Measurements from ENCODE around the gene KDM7A.
"Not testable (repeated sequence)": the region's sequence is repeated elsewhere in the genome, so short reads cannot be mapped to it uniquely, and the experiment has no call there.

Gene KDM7A

GRCh38 chr7:140201393-140201792 is 24.6 kb upstream of the KDM7A start:
- DNase-seq (ENCODE audit: low read depth in 2 of 3, low spot score in 1 of 3): no peak

DNA sequence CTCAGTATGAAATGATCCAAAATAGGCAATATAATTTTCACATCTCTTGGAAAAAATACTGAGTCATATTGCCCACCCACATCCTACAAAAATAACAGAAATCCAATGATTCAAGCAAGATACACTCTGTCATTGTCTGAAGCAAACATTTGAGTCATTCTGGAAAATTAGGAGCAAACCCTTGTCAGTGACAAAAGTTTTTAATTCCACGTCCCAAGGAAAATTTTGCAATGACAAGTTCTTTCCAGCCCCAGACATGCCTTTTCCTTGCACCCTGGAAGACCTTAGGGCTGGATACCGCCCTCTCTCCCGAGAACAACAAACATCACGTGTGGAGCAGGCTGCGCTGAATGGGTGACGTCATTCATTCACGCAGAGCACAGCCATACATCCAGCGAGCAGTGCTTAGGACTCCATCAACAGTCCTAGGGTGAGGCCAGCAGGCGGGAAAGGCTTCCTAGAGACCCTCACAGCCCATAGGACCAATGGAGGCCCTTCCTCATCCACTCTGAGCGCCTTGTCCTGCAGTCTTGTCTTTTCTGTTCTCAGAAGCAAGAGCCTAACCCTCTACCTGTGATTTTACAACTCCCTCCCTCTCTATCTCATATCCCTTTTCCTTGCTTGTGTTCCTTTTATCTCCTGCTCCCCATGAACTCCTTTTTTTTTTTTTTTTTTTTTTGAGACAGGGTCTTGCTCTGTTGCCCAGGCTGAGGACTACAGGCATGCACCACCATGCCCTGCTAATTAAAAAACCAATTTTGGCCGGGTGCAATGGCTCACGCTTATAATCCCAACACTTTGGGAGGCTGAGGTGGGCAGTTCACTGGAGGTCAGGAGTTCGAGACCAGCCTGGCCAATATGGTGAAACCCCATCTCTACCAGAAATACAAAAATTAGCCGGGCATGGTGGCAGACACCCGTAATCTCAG is 23.5 kb upstream of the KDM7A start:
- no peak for DNase-seq (ENCODE audit: low read depth in 2 of 3, low spot score in 1 of 3)

DNA sequence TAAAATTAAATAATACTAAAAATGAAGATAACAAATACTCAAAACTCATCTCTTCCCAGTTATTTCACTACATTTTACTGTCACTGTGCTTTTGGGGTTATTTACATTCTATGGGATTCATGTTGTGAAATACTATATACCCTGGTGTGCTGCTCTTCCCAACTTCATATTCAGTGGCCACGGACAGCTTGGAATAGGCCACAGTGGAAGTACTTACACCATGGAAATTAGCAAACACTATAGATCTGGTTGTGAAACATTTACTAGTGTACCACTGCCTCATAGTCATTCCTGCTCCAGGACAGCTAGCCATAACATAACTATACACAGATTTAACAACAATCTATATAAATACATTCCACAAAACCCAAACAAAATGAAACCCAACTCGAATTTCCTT is 21.2 kb upstream of the KDM7A start:
- DNase-seq (ENCODE audit: low read depth in 2 of 3, low spot score in 1 of 3): no peak

- DNase-seq (ENCODE audit: low read depth in 2 of 3, low spot score in 1 of 3): no peak
Observed at GRCh38 chr7:140197218-140197890, 20.6 kb upstream of the KDM7A start.

DNA sequence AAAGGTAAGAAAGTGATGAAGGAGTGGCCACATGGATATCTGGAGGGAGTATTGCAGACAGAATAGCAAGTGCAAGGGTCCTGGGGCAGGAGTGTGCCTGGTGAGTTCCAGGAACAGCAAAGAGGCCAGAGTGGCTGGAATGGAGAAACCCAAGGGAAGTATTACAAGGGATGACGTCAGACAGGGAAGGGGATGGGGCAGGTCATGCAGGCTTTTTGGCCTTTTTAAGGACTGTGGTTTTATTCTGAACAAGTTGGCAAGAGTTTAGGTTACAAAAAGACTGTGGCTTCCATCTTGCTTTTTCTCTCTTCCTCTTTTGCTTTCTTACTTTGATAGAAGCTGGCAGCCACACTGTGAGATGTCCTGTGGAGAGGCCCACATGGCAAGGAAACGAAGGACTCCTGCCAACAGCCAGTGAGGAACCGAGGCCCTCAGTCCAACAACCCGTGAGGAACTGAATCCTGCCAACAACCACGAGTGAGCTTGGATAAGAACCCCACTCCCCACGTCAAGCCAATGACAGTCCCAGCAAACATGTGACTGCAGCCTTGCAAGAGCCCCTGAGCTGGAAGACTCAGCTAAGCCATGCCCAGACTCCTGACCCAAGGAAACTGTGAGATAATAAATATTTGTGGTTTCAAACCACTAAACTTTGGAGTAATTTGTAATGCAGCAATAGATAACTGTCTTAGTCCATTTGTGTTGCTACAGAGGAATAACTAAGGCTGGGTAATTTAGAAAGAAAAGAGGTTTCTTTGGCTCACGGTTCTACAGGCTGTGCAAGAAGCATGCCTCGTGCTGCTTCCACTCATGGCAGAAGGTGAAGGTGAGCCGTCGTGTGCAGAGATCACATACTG is 19.8 kb upstream of the KDM7A start:
- DNase-seq (ENCODE audit: low read depth in 2 of 3, low spot score in 1 of 3): no peak

GRCh38 chr7:140195859-140196258 is 19.1 kb upstream of the KDM7A start:
- no peak for DNase-seq (ENCODE audit: low read depth in 2 of 3, low spot score in 1 of 3)

GRCh38 chr7:140192620-140193019 is 15.8 kb upstream of the KDM7A start:
- DNase-seq (ENCODE audit: low read depth in 2 of 3, low spot score in 1 of 3): no peak

- no peak for DNase-seq (ENCODE audit: low read depth in 2 of 3, low spot score in 1 of 3)
Observed at GRCh38 chr7:140192176-140192575, 15.4 kb upstream of the KDM7A start.

DNA sequence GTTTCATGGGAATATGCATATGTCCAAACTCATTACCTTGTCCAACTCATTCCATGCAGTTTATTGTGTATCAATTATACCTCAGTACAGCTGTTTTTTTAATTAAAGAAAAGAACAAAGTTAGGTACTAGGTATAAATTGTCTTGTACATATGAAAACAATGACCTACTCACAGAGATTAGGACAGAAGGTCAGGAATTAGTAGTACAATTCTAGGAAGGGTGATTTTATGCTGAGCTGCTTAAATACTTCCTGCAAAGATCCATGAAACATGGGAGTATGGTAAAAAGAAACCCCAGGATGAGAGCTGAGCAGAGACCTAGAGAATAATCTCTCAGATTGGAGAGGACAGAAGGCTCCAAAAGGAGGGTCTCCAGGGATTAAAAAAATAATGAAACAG is 13.8 kb upstream of the KDM7A start:
- DNase-seq (ENCODE audit: low read depth in 2 of 3, low spot score in 1 of 3): no peak

DNA sequence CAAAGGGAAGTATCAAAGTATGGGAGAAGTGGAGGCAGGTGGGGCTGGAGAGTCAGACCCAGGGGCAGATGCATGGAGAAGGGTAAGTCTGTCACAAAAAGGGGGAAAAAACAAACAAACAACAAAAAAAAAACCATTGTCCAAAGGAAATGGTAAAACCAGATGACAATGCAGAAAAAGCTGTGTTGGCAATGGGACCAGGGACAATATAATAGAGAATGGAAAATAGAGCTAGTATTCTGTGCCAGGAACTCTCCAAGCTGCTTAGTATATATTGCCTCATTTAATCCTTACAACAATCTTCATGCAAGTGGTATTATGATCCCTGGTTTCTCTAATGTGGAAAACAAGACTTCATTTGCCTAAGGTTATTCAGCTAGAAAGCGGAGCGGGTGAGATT is 13.1 kb upstream of the KDM7A start:
- no peak for DNase-seq (ENCODE audit: low read depth in 2 of 3, low spot score in 1 of 3)

GRCh38 chr7:140182917-140183316 is 6.1 kb upstream of the KDM7A start:
- DNase-seq (ENCODE audit: low read depth in 2 of 3, low spot score in 1 of 3): no peak

- DNase-seq (ENCODE audit: low read depth in 2 of 3, low spot score in 1 of 3): no peak
Observed at GRCh38 chr7:140179339-140179738, 2.6 kb upstream of the KDM7A start.

GRCh38 chr7:140176122-140176701 is 571 bp downstream of the KDM7A start:
- no peak for DNase-seq (ENCODE audit: low read depth in 2 of 3, low spot score in 1 of 3)

- peak; percentile 84 to 87 (median 85) for DNase-seq (ENCODE audit: low read depth in 2 of 3, low spot score in 1 of 3)
Observed at GRCh38 chr7:140175221-140176121, 1.3 kb downstream of the KDM7A start.

DNA sequence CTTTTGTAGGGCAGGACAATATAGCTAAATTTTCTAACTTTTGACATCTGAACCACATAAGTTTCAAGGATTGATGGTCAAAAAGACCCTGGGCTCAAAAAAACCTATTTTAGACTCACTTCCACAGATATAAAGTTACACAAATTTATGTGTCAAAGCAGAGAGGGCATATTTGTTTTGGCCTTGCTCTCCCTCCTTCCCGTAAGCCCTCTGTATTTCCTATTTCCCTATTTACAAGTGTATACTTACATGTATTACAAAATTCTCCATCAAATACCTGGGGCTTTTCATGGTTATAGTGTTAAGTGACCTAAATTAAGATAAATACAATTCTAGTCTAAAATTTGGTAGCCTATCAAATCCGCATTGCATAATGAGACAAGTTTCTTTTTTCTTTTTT is 2.6 kb downstream of the KDM7A start:
- DNase-seq (ENCODE audit: low read depth in 2 of 3, low spot score in 1 of 3): no peak

DNA sequence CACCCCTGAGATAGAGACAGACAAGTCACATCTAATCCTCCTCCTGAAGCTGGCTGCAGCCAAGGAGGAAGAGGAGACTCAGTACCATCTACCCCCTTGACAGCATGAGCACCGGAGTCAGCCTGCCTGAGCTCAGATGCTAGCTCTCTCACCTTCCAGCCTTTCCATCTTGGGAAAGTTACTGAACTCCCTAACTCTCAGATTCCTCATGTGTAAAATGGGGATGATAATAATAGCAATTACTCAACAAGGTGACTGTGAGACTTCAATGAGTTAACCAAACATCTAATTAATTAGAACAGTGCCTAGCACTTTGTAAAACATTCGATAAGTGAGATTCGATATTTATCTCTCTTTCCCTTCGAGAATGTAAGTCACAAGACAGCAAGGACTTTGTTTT is 6.4 kb downstream of the KDM7A start:
- DNase-seq (ENCODE audit: low read depth in 2 of 3, low spot score in 1 of 3): no peak

- no peak for DNase-seq (ENCODE audit: low read depth in 2 of 3, low spot score in 1 of 3)
Observed at GRCh38 chr7:140168816-140169215, 8.0 kb downstream of the KDM7A start.

GRCh38 chr7:140165422-140165821 is 11.4 kb downstream of the KDM7A start:
- DNase-seq (ENCODE audit: low read depth in 2 of 3, low spot score in 1 of 3): peak in 1 of 3 donors; percentile 34

GRCh38 chr7:140162081-140162480 is 14.7 kb downstream of the KDM7A start:
- DNase-seq (ENCODE audit: low read depth in 2 of 3, low spot score in 1 of 3): not testable (repeated sequence)

DNA sequence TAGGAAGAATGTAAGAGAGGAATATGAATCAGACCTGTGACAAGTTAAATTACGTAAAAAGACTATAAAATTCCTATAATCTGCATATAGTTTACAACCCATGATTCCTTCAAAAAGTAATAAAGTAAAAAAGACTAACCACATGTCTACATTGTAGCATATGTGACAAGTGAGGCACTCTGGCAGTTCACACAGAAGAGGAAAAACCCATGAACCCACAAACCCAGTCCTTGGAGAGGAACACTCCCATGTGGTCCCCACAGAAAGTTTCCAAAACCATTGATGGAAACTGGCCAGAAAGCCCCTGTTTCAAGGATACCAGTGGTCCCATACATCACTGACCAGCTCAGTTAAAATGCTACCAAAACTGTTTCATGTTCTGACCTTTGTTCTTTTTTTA is 15.7 kb downstream of the KDM7A start:
- DNase-seq (ENCODE audit: low read depth in 2 of 3, low spot score in 1 of 3): no peak
